ENCODE measurements around the gene GSK3A. TPM values are rescaled to one million over a fixed set of nuclear protein-coding genes. Genes with fewer than 3 reads are reported as not detected.

Gene GSK3A
- total RNA-seq, 1 experiment from 2014 or later, result 50.8 TPM

DNA sequence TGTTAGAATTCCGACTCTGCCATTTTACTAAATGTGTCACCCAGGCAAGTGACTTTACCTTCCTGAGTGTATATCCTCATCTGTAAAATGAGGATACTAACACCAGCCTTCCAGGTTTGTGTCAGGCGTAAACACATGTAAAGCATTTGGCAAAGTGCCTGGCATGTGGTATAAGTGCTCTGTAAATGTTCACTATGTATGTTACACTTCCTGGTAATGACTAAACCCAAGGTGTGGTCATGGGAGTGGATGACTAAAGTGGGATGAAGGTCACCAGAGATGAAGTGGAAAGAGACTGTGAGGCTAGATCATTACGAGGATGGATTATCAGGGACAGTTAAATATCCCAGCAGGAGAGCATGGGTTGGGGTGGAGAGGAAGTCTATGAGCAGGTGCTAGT lies 50.5 kb downstream of the GSK3A start:
- Mint-ChIP-seq H3K9me3 (peaks cover 13% of the 10 kb centered on the region), H3K4me3 (no peak overlapping the region), H3K27me3 (ENCODE audit: low read depth) (peaks cover 39% of the 10 kb centered on the region), H3K36me3 (peaks cover 18% of the 10 kb centered on the region), H3K4me1 (peaks cover 7% of the 10 kb centered on the region), H3K27ac (no peak overlapping the region)
- no peak for DNase-seq (ENCODE audit: low spot score)
- TF ChIP-seq, protein P1, sequence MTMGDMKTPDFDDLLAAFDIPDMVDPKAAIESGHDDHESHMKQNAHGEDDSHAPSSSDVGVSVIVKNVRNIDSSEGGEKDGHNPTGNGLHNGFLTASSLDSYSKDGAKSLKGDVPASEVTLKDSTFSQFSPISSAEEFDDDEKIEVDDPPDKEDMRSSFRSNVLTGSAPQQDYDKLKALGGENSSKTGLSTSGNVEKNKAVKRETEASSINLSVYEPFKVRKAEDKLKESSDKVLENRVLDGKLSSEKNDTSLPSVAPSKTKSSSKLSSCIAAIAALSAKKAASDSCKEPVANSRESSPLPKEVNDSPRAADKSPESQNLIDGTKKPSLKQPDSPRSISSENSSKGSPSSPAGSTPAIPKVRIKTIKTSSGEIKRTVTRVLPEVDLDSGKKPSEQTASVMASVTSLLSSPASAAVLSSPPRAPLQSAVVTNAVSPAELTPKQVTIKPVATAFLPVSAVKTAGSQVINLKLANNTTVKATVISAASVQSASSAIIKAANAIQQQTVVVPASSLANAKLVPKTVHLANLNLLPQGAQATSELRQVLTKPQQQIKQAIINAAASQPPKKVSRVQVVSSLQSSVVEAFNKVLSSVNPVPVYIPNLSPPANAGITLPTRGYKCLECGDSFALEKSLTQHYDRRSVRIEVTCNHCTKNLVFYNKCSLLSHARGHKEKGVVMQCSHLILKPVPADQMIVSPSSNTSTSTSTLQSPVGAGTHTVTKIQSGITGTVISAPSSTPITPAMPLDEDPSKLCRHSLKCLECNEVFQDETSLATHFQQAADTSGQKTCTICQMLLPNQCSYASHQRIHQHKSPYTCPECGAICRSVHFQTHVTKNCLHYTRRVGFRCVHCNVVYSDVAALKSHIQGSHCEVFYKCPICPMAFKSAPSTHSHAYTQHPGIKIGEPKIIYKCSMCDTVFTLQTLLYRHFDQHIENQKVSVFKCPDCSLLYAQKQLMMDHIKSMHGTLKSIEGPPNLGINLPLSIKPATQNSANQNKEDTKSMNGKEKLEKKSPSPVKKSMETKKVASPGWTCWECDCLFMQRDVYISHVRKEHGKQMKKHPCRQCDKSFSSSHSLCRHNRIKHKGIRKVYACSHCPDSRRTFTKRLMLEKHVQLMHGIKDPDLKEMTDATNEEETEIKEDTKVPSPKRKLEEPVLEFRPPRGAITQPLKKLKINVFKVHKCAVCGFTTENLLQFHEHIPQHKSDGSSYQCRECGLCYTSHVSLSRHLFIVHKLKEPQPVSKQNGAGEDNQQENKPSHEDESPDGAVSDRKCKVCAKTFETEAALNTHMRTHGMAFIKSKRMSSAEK (CRISPR knock-in tag; IDR thresholded peaks at IDR 0.05; ENCODE audit: borderline replicate concordance), result no peak
- TF ChIP-seq ZNF121 (CRISPR knock-in tag; IDR thresholded peaks at IDR 0.05) (no peak), NFE2L1 (CRISPR knock-in tag; IDR thresholded peaks at IDR 0.05) (no peak), SOX15 (CRISPR knock-in tag; IDR thresholded peaks at IDR 0.05) (no peak), SMAD4 (CRISPR knock-in tag; IDR thresholded peaks at IDR 0.05) (no peak), ZNF232 (CRISPR knock-in tag; IDR thresholded peaks at IDR 0.05) (no peak), ATF1 (CRISPR knock-in tag; IDR thresholded peaks at IDR 0.05) (no peak), OVOL2 (CRISPR knock-in tag; IDR thresholded peaks at IDR 0.05; ENCODE audit: borderline replicate concordance) (no peak), EMX1 (CRISPR knock-in tag; IDR thresholded peaks at IDR 0.05) (no peak), CREM (CRISPR knock-in tag; IDR thresholded peaks at IDR 0.05) (no peak), MXD4 (CRISPR knock-in tag; IDR thresholded peaks at IDR 0.05; ENCODE audit: borderline replicate concordance) (no peak)
- TF ChIP-seq, protein P2, sequence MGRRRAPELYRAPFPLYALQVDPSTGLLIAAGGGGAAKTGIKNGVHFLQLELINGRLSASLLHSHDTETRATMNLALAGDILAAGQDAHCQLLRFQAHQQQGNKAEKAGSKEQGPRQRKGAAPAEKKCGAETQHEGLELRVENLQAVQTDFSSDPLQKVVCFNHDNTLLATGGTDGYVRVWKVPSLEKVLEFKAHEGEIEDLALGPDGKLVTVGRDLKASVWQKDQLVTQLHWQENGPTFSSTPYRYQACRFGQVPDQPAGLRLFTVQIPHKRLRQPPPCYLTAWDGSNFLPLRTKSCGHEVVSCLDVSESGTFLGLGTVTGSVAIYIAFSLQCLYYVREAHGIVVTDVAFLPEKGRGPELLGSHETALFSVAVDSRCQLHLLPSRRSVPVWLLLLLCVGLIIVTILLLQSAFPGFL (CRISPR knock-in tag; IDR thresholded peaks at IDR 0.05; ENCODE audit: borderline replicate concordance), result no peak
- TF ChIP-seq, protein P3, sequence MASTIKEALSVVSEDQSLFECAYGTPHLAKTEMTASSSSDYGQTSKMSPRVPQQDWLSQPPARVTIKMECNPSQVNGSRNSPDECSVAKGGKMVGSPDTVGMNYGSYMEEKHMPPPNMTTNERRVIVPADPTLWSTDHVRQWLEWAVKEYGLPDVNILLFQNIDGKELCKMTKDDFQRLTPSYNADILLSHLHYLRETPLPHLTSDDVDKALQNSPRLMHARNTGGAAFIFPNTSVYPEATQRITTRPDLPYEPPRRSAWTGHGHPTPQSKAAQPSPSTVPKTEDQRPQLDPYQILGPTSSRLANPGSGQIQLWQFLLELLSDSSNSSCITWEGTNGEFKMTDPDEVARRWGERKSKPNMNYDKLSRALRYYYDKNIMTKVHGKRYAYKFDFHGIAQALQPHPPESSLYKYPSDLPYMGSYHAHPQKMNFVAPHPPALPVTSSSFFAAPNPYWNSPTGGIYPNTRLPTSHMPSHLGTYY (CRISPR knock-in tag; IDR thresholded peaks at IDR 0.05), result no peak
- ChIA-PET CTCF (interaction anchor here (0.7 to 2.0 kb wide), 4 partner anchors 15 to 84 kb away, joined by 3 to 6 read pairs (median 5); partner anchors contain the start of gene POU2F2), POLR2A (no interaction called here)
- ATAC-seq, result no peak

DNA sequence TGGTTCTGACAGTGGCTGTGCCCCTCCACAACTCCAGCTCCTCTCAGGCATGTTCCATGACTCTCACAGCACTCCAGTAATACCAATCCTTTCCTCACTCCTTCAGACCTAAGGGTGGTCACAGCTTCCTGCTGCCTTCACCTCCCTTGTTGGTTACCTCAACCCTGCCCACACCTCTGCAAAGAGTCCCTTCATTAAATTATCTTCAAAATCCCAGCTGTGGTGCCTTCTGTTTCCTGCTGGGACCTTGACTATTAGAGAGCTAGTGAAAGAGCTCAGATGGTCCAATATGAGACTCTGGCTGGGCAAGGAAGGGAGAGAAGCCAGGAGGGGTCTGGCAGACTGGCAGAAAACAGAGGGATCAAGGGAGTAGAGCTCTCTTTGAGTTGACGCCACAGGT lies 51.1 kb downstream of the GSK3A start:
- ChIA-PET CTCF (interaction anchor here (0.6 to 2.0 kb wide), 6 partner anchors 15 to 211 kb away, joined by 3 to 6 read pairs (median 5); partner anchors contain the start of gene POU2F2), POLR2A (no interaction called here)
- no peak for ATAC-seq
- H3K9me3 Mint-ChIP-seq, result peaks cover 13% of the 10 kb centered on the region
- DNase-seq (ENCODE audit: low spot score), result no peak
- no peak overlapping the region for H3K27ac Mint-ChIP-seq
- H3K4me1 Mint-ChIP-seq, result peaks cover 2% of the 10 kb centered on the region; the same call in 1 of the 2 replicates
- H3K4me3 Mint-ChIP-seq, result no peak overlapping the region
- peaks cover 14% of the 10 kb centered on the region for H3K36me3 Mint-ChIP-seq
- H3K27me3 Mint-ChIP-seq (ENCODE audit: low read depth), result peaks cover 37% of the 10 kb centered on the region
- TF ChIP-seq, protein P4, sequence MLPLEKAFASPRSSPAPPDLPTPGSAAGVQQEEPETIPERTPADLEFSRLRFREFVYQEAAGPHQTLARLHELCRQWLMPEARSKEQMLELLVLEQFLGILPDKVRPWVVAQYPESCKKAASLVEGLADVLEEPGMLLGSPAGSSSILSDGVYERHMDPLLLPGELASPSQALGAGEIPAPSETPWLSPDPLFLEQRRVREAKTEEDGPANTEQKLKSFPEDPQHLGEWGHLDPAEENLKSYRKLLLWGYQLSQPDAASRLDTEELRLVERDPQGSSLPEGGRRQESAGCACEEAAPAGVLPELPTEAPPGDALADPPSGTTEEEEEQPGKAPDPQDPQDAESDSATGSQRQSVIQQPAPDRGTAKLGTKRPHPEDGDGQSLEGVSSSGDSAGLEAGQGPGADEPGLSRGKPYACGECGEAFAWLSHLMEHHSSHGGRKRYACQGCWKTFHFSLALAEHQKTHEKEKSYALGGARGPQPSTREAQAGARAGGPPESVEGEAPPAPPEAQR (CRISPR knock-in tag; IDR thresholded peaks at IDR 0.05), result no peak
- TF ChIP-seq CBFB (CRISPR knock-in tag; IDR thresholded peaks at IDR 0.05; ENCODE audit: low read depth), result no peak
- no peak for TF ChIP-seq PRRX2 (CRISPR knock-in tag; IDR thresholded peaks at IDR 0.05)
- TF ChIP-seq, protein P5, sequence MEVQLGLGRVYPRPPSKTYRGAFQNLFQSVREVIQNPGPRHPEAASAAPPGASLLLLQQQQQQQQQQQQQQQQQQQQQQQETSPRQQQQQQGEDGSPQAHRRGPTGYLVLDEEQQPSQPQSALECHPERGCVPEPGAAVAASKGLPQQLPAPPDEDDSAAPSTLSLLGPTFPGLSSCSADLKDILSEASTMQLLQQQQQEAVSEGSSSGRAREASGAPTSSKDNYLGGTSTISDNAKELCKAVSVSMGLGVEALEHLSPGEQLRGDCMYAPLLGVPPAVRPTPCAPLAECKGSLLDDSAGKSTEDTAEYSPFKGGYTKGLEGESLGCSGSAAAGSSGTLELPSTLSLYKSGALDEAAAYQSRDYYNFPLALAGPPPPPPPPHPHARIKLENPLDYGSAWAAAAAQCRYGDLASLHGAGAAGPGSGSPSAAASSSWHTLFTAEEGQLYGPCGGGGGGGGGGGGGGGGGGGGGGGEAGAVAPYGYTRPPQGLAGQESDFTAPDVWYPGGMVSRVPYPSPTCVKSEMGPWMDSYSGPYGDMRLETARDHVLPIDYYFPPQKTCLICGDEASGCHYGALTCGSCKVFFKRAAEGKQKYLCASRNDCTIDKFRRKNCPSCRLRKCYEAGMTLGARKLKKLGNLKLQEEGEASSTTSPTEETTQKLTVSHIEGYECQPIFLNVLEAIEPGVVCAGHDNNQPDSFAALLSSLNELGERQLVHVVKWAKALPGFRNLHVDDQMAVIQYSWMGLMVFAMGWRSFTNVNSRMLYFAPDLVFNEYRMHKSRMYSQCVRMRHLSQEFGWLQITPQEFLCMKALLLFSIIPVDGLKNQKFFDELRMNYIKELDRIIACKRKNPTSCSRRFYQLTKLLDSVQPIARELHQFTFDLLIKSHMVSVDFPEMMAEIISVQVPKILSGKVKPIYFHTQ (CRISPR knock-in tag; IDR thresholded peaks at IDR 0.05), result no peak
- no peak for TF ChIP-seq FOXJ3 (CRISPR knock-in tag; IDR thresholded peaks at IDR 0.05; ENCODE audit: borderline replicate concordance)
- TF ChIP-seq SP1 (CRISPR knock-in tag; conservative IDR thresholded peaks at IDR 0.05), result no peak
- TF ChIP-seq, protein P6, sequence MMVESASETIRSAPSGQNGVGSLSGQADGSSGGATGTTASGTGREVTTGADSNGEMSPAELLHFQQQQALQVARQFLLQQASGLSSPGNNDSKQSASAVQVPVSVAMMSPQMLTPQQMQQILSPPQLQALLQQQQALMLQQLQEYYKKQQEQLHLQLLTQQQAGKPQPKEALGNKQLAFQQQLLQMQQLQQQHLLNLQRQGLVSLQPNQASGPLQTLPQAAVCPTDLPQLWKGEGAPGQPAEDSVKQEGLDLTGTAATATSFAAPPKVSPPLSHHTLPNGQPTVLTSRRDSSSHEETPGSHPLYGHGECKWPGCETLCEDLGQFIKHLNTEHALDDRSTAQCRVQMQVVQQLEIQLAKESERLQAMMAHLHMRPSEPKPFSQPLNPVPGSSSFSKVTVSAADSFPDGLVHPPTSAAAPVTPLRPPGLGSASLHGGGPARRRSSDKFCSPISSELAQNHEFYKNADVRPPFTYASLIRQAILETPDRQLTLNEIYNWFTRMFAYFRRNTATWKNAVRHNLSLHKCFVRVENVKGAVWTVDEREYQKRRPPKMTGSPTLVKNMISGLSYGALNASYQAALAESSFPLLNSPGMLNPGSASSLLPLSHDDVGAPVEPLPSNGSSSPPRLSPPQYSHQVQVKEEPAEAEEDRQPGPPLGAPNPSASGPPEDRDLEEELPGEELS (CRISPR knock-in tag; IDR thresholded peaks at IDR 0.05), result no peak
- TF ChIP-seq, protein P7, sequence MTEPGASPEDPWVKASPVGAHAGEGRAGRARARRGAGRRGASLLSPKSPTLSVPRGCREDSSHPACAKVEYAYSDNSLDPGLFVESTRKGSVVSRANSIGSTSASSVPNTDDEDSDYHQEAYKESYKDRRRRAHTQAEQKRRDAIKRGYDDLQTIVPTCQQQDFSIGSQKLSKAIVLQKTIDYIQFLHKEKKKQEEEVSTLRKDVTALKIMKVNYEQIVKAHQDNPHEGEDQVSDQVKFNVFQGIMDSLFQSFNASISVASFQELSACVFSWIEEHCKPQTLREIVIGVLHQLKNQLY (CRISPR knock-in tag; IDR thresholded peaks at IDR 0.05), result no peak
- TF ChIP-seq ZNF121 (CRISPR knock-in tag; IDR thresholded peaks at IDR 0.05), result no peak
- TF ChIP-seq JUN (CRISPR knock-in tag; IDR thresholded peaks at IDR 0.05), result no peak
- no peak for TF ChIP-seq ZNF138 (CRISPR knock-in tag; conservative IDR thresholded peaks at IDR 0.05)
- no peak for TF ChIP-seq ZNF671 (CRISPR knock-in tag; IDR thresholded peaks at IDR 0.05)

All from WTC11 (cell line).